HL-60/S4 treated with retinoic acid at 250 ng/mL for 4 days and 3 days (cell line): ENCODE data around the gene TMPRSS9.
"Not testable (repeated sequence)": the region's sequence is repeated elsewhere in the genome, so short reads cannot be mapped to it uniquely, and the experiment has no call there.

Experiments used
- in situ Hi-C: fragments of 300-500 bp; cut with MboI; formaldehyde crosslinking; loops from 2 replicates; pipeline ENCODE4 v1.7.0; 2022; ENCODE audit warnings: low sequenced_read_pairs

TMPRSS9 gene

DNA sequence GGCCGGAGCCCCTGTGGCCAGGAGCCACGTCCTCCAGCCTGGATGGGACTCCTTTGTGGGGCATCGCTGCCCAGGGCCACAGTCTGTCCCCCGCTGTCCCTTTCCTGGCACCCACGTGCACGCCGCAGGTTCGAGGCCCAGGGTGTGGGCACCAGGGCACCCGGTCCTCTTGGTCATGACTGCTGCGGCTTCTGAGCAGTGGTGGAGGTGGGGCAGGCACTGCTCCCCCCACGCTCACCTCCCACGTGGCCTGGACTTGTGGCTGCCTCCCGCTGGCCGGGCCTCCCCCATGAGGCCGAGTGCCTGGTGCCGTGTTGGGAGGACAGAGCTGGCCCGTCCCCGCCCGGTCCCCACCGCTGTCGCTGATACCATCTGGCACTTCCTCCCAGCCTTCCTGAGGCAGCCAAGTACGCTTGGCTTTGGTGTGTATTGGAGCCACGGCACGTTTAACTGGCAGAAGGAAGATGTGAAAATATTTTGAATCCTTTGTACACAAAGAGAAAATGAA is 18.8 kb upstream of the TMPRSS9 start:
- in situ Hi-C loops = no loop called here

DNA sequence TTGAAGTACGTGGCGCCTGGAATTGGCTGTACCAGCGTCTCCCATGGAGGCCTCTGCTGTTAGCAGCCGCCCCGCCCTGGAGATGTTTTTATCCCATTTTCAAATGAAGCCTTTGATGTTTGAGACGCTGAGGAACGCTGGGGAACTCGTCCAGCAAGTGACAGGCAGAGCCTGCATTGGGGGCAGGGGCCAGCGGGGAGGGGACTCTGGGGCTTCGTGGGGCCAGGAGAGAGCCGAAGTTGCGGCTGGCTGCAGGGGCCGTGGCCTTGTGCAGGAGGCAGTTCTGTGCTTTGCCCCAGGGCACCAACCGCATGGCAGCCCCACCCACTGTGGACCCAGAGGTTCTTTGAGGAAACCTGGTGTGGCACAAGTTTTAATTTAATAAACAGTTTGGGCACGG is 18.1 kb upstream of the TMPRSS9 start:
- in situ Hi-C loops = no loop called here

DNA sequence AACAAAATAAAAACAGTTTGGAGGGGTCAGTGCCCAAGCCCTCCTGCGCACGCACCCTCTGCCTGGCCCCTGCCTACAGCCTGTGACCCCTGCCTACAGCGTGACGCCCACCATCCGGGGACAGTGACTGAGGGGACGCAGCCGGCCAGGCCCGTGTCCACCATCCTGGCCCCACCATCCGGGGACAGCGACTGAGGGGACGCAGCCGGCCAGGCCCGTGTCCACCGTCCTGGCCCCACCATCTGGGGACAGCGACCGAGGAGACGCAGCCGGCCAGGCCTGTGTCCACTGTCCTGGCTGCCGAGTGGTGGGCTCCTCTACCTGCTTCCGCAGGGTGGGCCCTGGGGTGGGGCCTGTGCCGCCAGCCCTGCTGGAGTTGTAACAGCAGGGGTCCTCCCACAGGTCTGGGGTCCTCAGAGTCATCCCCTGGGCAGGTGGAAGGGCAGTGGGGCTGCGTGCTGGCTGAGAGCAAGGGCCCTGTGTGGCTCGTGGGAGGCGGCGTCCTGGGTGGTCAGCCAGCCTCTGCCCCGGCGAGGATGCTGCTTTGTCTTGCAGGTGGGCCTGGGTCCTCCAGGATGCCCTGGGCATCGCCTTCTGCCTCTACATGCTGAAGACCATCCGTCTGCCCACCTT is 17.3 kb upstream of the TMPRSS9 start:
- in situ Hi-C loops = no loop called here

DNA sequence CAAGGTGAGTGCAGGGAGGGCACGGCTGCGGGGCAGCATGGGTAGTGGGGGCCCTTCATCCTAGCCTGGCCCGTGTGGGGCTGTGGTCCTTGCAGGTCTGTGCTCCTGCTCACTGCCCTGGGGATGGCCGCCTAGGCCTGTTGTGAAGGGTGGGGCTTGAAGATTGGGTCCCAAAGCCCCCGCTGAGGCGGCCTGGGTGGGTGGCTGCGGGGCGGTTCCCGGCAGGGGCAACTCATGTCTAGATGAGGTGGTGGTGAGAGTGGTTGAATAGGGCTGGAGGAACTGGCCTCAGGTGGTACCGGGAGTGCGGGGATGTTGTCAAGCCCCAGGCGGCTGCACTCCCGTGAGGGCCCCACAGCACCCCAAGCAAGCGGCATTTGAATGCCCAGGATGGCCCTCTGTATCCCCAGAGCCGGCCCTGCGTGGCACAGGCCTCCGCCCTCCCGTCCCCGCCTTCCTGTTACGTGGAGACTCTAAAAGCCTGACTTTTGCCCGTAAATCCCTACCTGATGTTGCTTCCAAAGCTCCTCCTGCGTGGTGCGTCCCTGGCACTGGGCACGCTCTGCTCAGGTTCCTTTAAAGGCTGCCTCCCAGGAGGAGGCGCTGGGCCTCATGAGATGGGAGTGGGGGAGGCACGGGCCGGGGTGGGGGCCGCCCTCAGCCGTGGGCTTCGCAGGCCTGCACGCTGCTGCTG is 16.6 kb upstream of the TMPRSS9 start:
- in situ Hi-C loops = no loop called here

DNA sequence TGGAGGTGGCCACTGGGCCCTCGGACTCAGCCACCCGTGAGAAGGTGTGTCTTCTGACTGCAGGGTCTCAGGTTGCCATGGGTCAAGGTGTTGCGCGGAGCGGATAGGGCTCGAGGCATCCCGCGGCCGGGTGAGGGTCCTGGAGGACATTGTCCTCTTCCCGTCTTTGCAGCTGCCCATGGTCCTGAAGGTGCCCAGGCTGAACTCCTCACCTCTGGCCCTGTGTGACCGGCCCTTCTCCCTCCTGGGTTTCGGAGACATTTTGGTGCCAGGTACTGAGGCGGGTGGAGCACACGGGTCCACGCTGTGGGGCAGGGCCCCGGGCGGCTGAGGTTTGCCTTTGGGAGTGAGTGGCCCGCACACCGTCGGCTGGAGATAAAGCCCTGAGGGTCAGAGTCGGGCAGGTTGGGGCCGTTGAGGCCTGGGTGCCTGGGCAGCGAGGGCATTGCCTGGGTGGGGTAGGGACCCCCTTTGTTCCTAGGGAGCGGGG is 15.6 kb upstream of the TMPRSS9 start:
- in situ Hi-C loops = no loop called here

DNA sequence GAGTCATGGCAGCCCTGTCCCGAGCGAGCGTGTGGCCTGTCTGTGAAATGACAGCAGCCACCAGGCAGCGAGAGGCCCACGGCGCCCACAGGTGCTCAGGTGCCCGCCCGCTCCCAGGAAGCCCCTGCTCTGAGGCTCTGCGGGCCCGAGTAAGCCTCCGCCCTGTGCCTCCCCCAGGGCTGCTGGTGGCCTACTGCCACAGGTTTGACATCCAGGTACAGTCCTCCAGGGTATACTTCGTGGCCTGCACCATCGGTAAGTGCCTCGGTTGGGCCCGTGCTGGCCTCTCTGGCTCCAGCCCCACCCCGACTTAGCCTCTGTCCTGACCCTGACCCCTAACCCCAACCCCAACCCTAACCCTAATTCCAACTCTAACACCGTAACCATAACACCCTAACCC is 15.0 kb upstream of the TMPRSS9 start:
- in situ Hi-C loops = no loop called here

DNA sequence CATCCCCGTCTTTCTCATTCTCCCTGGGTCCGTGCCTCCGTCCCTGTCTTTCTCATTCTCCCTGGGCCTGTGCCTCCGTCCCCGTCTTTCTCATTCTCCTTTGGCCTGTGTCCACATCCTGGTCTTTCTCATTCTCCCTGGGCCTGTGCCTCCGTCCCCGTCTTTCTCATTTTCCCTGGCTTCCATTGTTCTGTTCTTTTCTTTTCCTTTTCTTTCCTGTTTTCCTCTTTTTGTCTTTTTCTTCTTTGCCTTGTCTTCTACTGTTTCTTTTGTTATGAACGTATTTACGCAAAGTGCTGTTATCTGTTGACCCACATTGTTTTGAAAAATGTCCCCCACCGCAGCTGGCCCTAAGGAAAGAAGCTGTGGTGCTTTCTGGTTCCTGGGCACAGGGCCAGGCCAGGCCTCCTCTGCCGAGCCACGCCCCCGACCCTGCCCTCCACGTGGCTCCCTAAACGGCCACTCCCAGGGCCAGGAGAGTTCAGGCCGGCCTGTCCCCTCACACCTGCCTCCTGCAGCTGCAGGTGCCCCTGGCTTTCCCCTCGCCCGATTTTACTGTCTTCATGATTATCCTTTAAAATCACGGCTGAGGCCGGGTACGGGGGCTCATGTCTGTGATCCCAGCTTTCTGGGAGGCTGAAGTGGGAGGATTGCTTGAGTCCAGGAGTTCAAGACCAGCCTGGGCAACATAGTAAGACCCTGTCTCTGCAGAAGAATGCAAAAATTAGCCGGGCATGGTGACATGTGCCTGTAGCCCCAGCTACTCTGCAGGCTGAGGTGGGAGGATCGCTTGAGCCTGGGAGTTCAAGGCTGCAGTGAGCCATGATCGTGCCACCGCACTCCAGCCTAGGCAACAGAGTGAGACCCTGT is 14.0 kb upstream of the TMPRSS9 start:
- in situ Hi-C loops = no loop called here

DNA sequence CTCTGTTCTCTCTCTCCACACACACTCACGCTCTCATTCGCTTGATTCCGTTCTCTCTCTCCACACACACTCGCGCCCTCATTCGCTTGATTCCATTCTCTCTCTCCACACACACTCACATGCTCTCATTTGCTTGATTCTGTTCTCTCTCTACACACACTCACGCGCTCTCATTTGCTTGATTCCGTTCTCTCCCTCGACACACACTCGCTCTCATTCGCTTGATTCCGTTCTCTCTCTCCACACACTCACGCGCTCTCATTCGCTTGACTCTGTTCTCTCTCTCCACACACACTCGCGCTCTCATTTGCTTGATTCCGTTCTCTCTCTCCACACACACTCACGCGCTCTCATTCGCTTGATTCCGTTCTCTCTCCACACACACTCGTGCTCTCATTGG is 10.2 kb upstream of the TMPRSS9 start:
- in situ Hi-C loops = not testable (repeated sequence)

DNA sequence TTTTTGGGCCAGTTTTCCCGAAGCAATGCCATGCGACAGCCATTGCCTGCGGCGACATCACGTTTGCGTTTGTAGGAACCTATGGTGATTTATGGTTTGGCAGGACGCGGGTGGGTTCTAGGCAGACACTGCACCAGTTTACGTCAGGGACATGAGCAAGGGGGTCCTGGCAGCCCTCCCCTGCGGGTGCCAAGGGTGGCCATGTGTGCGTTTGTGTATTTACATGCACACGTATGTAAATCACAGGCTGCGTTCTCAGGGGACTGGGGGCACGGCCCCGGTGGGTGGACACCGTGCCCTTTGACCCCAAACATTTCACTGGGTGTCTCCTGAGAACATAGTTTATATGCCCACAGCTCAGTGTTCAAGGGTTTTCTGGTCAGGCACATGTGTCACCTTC is 9.4 kb upstream of the TMPRSS9 start:
- in situ Hi-C loops = no loop called here

DNA sequence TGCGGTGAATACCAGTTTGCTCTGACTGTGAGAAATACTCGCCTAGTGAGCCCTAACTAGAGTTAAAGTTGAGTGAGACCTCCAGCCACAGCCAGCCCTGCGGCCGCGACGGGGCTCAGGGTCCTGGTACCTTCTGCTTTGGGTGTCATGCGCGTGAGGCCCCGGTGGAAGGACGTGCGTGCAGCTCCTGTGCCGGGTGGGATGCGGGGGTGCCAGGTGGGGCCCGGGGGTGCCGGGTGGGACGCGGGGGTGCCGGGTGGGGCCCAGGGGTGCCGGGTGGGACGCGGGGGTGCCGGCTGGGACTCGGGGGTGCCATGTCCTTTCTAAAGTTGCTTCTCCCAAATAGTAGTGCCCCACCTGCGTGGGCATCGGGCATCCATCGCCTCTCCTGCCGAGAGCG is 8.5 kb upstream of the TMPRSS9 start:
- in situ Hi-C loops = no loop called here

DNA sequence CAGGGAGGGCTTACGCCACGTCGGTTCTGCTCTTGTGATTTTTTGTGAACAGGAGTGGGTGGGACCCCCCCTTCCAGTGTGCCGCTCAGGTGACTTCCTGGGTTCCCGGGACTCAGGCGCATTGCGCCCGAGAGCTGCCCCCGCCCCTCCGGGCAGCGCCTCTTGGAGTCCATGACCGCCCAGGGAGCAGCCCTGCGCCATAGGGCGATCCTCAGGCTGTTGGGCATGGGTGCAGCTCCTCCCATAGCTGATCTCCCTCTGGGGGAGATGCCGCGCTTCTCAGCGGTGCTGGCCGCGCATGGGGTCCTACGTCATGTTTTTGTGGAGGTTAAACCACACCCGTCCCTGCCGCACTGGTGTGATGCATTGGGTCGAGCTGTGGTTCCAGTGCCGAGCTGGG is 7.9 kb upstream of the TMPRSS9 start:
- in situ Hi-C loops = no loop called here

DNA sequence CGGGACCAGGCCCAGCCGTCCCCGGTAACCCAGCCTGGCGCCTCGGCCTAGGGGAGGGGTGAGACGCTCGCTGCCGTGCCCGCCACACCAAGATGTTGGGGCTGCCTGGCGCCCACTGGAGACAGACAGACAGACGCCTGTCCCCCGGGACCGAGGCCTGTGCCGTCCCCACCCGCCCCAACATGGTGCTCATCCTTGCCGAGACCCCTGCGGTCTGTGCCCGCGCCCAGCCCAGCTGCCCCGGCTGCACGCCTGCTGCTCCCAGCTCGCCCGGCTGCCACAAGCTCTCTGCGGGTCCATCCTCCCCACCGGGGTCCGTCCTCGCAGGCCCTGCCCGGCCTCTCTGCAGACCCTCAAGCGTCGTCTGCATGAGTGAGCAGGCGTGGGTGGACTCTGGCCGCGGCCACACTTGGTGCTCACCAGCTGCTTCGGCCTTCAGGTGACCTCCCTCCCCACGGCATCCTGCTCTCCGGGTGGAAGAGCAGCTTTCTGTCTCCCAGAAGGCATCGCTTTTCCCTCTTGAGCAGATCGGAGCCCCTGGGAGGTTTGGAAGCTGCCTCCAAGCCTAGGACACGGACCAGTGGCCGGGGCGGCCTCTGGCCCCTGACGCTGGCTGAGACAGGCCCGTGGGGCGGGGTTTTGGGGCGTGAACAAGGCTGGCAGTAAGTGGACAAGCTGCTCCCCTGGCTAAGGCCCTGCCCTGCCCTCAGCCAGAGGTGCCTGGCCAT is 6.7 kb upstream of the TMPRSS9 start:
- in situ Hi-C loops = no loop called here

DNA sequence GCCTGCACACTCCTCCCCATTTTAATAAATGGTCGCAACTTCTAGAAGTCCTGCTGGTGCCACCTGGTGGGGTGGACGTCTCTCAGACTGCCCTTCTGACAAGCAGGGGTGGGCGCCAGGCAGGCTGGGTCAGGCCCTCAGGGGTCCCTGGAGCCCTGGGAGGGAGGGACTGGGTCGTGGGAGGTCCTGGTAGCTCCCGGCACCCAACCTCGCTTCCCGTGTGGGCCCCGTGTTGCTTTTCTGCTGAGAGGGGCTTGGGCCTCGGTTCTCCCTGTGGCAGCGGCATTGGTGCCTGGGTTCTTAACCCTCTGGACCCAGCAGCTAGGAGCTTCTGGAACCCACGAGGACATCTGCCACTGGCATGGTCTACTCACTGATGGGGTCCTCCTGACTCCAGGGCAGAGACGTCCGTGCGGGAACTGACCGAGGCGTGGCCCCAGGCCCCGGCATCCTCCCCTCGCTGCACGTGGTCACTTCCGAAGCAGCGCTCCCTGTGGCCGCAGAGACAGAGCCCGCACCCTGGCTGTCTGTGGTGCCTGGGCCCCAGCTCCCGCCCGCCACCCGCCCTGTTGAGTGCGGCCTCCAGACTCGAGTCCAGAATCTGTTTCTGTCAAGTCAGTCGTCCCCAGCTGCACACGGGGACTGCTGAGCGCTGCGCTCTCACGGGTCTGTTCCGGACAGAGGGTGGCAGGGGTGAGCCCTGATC is 6.0 kb upstream of the TMPRSS9 start:
- in situ Hi-C loops = no loop called here

DNA sequence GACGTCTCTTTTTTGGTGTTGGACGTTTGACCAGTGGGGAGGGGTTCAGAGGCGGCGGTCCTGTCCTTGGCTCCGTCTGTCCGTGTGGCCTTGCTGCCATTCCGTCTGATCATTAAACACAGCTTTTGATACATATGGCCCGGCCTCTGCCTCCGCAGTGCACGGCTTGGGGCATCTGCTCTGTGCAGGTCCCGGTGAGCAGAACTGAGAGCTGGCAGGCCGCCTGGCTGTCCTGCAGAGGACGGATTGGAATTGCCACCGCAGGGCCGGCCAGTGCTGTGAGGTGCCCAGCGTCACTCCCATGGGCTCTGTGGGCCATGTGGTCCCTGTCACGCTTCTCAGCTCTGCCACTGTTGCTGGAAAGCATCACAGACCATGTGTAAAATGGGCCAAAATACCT is 5.4 kb upstream of the TMPRSS9 start:
- in situ Hi-C loops = no loop called here

DNA sequence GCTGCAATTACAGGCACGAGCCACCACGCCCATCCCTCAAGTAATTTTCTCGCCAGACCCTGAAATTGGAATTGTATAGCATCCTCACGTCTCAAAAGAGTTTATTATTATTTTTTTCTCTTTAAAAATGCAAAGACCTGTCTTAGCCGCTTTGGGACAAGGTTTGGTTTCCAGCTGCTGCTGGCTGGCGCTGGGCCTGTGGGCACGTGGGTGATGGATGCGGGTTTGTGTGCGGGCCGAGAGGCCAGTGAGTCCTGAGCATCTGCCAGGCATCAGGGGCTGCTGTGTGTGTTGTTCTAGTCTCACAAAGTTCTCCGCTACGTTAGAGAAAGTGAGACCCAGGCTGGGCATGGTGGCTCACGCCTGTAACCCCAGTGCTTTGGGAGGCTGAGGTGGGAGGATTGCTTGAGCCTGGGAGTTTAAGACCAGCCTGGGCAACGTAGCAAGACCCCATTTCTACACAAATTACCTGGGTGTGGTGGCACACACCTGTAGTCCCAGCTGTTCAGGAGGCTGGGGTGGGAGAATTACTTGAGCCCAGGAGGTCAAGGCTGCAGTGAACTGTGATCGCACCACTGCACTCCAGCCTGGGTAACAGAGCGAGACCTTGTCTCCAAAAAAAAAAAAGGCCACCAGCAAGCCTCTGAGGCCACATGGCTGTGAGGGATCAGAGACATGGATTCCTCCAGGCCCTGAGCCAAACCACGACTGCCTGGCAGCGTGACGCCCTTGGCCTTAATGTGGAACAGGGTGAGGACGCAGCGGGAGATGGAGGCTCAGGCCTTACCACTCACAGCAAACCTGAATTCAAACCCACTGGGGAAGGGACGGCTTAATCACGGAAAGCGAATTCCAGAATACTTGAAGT is 4.7 kb upstream of the TMPRSS9 start:
- in situ Hi-C loops = no loop called here

DNA sequence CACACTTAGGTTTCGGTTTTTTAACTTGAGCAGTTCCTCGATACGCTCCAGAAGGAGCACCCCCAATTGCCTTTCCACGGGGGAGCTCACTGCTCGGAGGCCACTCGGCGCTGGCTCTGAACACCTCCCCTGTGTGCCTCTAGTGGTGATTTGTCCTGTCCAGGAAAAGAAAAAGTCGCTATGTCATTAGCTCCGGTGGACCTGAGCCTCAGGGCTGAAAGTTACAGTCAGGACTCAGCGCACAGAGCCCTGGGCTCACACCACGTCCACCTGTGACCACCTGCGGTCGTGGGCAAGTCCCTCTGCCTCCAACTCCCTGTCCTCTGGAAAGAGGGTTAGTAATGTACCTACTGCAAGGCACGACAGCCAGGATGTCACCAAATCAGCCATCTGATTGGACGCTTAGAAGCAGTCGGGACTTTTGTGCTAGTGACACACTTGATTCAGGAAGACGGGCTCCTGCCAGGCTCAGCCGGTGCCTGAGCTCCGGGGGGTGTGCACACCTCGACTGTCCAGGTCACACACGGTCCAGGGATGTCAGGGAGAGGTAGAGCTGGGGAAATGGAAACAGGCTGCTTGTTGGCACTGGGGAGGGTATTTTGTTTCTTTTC is 3.9 kb upstream of the TMPRSS9 start:
- in situ Hi-C loops = no loop called here

DNA sequence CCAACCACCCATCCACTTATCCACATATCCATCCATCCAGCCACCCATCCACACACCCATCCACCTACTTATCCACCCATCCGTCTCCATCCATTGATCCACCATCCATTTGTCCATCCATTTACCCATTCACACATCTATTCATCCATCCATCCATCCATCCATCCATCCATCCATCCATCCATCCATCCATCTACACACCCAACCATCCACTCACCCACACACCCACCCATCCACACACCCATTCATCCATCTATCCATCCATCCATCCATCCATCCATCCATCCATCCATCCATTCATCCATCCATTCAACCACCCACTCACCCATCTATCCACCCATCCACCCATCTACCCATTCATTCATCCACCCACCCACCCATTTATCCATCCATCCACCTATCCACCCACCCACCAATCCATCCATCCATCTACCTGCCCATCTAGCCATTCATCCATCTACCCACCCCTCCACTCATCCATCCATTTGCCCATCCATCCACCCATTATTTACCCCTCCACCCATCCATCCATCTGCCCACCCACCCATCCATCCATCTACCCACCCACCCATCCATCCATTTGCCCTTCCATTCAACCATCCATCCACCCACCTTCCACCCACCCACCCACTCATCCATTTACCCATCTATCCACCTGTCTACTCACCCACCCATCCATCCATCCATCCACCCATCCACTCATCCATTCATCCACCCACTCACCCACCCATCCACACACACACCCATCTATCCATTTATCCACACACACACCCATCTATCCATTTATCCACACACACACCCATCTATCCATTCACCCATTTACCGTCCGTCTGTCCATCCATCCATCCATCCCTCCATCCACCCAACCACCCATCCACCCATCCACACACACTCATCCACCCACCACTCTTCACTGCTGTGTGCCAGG is 2.5 kb upstream of the TMPRSS9 start:
- in situ Hi-C loops = no loop called here
